HEK293 (cell line): ENCODE measurements around the gene CADM1.

Experiments
- BCL11A ChIP-seq: fragments of 450-650 bp; formaldehyde crosslinking; IDR thresholded peaks from 2 replicates; pipeline ENCODE4 v1.5.1; 2016; ENCODE audit warnings: low read depth, missing biosample characterization, missing genetic modification characterization
- IKZF3 ChIP-seq: fragments of 450-650 bp; IDR thresholded peaks from 2 replicates; pipeline ENCODE4 v1.5.0; 2018; ENCODE audit warnings: missing biosample characterization, mild to moderate bottlenecking, missing genetic modification characterization, moderate library complexity
- KLF16 ChIP-seq: fragments of 450-650 bp; formaldehyde crosslinking; IDR thresholded peaks from 2 replicates; pipeline ENCODE4 v1.5.1; 2017; ENCODE audit warnings: missing biosample characterization, missing genetic modification characterization
- PRDM6 ChIP-seq: fragments of 450-650 bp; formaldehyde crosslinking; IDR thresholded peaks from 2 replicates; pipeline ENCODE4 v1.5.1; 2017; ENCODE audit warnings: missing biosample characterization, missing genetic modification characterization
- REST ChIP-seq: fragments of 450-650 bp; formaldehyde crosslinking; IDR thresholded peaks from 2 replicates; pipeline ENCODE4 v1.5.1; 2016; ENCODE audit warnings: missing biosample characterization, missing genetic modification characterization
- ZNF140 ChIP-seq: fragments of 450-650 bp; formaldehyde crosslinking; IDR thresholded peaks from 2 replicates; pipeline ENCODE4 v1.5.1; 2016; ENCODE audit warnings: missing biosample characterization, missing genetic modification characterization
- ZNF24 ChIP-seq: fragments of 450-650 bp; formaldehyde crosslinking; IDR thresholded peaks from 2 replicates; pipeline ENCODE4 v1.5.1; 2016; ENCODE audit warnings: missing biosample characterization, missing genetic modification characterization
- ZNF302 ChIP-seq: fragments of 450-650 bp; formaldehyde crosslinking; IDR thresholded peaks from 2 replicates; pipeline ENCODE4 v1.5.1; 2016; ENCODE audit warnings: missing biosample characterization, missing genetic modification characterization, low read depth
- ZNF48 ChIP-seq: fragments of 450-650 bp; formaldehyde crosslinking; IDR thresholded peaks from 2 replicates; pipeline ENCODE4 v1.5.1; 2016; ENCODE audit warnings: missing biosample characterization, missing genetic modification characterization
- ZNF561 ChIP-seq: fragments of 450-650 bp; IDR thresholded peaks from 2 replicates; pipeline ENCODE4 v1.5.1; 2018; ENCODE audit warnings: missing biosample characterization, missing genetic modification characterization, borderline replicate concordance
- TF ChIP-seq, protein P1 (sequence below): fragments of 450-650 bp; formaldehyde crosslinking; IDR thresholded peaks from 2 replicates; pipeline ENCODE4 v1.5.1; 2016; ENCODE audit warnings: missing biosample characterization, missing genetic modification characterization

DNA sequence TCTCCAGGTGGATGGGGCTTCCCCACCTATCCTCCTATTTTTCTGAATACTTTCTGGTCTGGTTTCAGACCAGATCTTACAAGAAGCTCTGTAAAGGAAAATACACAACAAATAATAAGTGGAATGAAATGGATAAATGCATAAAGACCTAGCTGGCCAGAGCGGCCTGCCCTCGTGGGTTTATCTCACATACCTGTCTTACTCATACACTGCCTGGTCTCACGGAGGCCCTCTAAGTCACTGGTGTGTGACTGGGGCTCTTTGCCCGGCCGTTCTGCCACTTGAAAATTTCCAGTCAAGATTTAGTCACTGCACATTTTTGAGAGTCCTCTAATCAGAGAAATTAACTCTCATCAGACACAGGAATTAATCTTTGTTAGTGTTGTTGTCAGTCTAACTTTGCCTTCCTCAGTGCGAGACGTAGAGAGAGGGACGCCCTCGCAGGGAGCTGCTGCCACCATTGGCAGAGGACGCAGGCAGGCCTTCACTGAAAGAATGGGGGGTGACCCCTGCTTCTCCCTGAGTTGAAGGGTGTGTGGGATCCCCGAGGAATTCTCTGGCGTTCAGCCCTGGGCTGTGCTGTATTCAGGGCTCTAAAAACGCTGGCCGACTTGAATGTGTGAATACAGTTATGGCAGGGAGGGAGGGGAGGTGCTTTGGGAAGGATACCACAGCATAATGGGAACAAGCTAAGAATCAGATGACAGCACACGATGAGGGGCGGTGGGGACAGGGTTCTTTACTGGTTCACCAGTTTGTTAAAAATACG, 46.3 kb upstream of the CADM1 start:
- TF ChIP-seq, protein P1, sequence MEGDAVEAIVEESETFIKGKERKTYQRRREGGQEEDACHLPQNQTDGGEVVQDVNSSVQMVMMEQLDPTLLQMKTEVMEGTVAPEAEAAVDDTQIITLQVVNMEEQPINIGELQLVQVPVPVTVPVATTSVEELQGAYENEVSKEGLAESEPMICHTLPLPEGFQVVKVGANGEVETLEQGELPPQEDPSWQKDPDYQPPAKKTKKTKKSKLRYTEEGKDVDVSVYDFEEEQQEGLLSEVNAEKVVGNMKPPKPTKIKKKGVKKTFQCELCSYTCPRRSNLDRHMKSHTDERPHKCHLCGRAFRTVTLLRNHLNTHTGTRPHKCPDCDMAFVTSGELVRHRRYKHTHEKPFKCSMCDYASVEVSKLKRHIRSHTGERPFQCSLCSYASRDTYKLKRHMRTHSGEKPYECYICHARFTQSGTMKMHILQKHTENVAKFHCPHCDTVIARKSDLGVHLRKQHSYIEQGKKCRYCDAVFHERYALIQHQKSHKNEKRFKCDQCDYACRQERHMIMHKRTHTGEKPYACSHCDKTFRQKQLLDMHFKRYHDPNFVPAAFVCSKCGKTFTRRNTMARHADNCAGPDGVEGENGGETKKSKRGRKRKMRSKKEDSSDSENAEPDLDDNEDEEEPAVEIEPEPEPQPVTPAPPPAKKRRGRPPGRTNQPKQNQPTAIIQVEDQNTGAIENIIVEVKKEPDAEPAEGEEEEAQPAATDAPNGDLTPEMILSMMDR (tag by site-specific recombination), result no peak
- TF ChIP-seq BCL11A (tag by site-specific recombination) (no peak), PRDM6 (tag by site-specific recombination) (no peak), ZNF140 (no peak), ZNF24 (no peak), REST (tag by site-specific recombination) (no peak), ZNF302 (no peak), IKZF3 (no peak), KLF16 (tag by site-specific recombination) (no peak), ZNF561 (tag by site-specific recombination) (no peak), ZNF48 (tag by site-specific recombination) (no peak)
